ENCODE measurements around the gene EML6. TPM values are rescaled to one million over a fixed set of nuclear protein-coding genes. Genes with fewer than 3 reads are reported as not detected.

The EML6 gene
- total RNA-seq, 1 donor: 1.1 TPM

DNA sequence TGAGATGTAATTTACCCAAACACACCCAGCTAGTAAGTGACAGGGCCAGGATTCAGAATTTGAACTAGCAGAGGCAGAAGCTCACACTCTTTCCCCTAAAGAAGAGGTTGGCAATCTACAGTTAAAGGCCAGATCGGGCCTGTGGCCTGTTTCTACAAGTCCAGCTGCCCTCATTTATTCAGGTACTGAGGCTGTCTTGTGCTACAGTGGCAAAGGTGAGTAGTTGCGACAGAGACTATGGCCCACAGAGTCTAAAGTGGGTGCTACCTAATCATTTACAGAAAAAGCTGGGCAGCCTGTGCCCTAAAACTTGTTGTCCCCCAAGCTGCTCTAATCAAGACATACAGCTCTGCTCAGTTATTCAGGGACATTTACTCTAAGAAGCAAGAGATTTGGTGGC, 240.0 kb downstream of the EML6 start:
- Histone ChIP-seq H3K79me2 (ENCODE audit: insufficient read depth, low read length) (peaks cover 7% of the 10 kb centered on the region), H3K4me3 (ENCODE audit: insufficient read depth, low read length) (no peak overlapping the region), H4K20me1 (ENCODE audit: insufficient read depth, low read length) (peaks cover 3% of the 10 kb centered on the region), H3K27me3 (ENCODE audit: insufficient read depth, low read length) (no peaks in the 10 kb centered on the region), H3K4me2 (ENCODE audit: insufficient read depth, low read length) (no peak overlapping the region), H3K4me1 (ENCODE audit: insufficient read depth, low read length) (peaks cover 10% of the 10 kb centered on the region), H3K36me3 (ENCODE audit: insufficient read depth, low read length) (peaks cover 6% of the 10 kb centered on the region), H2AFZ (ENCODE audit: low read length) (no peak overlapping the region), H3K9me3 (ENCODE audit: low read depth, low read length) (no peaks in the 10 kb centered on the region), H3K27ac (ENCODE audit: low read depth, low read length) (no peak overlapping the region)
- TF ChIP-seq, protein P1, sequence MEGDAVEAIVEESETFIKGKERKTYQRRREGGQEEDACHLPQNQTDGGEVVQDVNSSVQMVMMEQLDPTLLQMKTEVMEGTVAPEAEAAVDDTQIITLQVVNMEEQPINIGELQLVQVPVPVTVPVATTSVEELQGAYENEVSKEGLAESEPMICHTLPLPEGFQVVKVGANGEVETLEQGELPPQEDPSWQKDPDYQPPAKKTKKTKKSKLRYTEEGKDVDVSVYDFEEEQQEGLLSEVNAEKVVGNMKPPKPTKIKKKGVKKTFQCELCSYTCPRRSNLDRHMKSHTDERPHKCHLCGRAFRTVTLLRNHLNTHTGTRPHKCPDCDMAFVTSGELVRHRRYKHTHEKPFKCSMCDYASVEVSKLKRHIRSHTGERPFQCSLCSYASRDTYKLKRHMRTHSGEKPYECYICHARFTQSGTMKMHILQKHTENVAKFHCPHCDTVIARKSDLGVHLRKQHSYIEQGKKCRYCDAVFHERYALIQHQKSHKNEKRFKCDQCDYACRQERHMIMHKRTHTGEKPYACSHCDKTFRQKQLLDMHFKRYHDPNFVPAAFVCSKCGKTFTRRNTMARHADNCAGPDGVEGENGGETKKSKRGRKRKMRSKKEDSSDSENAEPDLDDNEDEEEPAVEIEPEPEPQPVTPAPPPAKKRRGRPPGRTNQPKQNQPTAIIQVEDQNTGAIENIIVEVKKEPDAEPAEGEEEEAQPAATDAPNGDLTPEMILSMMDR (IDR thresholded peaks at IDR 0.05; ENCODE audit: extremely low read depth, low read depth, low read length): no peak
- DNase-seq (ENCODE audit: insufficient read length, low spot score, missing footprints): no peak

GRCh38 chr2:54964271-54964670, 240.8 kb downstream of the EML6 start:
- Histone ChIP-seq H3K27me3 (ENCODE audit: insufficient read depth, low read length) (no peaks in the 10 kb centered on the region), H3K4me2 (ENCODE audit: insufficient read depth, low read length) (no peak overlapping the region), H3K79me2 (ENCODE audit: insufficient read depth, low read length) (peaks cover 15% of the 10 kb centered on the region), H3K27ac (ENCODE audit: low read depth, low read length) (no peak overlapping the region), H3K36me3 (ENCODE audit: insufficient read depth, low read length) (peaks cover 12% of the 10 kb centered on the region), H3K4me3 (ENCODE audit: insufficient read depth, low read length) (no peak overlapping the region), H3K4me1 (ENCODE audit: insufficient read depth, low read length) (peaks cover 10% of the 10 kb centered on the region), H3K9me3 (ENCODE audit: low read depth, low read length) (no peaks in the 10 kb centered on the region), H2AFZ (ENCODE audit: low read length) (no peak overlapping the region), H4K20me1 (ENCODE audit: insufficient read depth, low read length) (peaks cover 9% of the 10 kb centered on the region)
- TF ChIP-seq, protein P1 (IDR thresholded peaks at IDR 0.05; ENCODE audit: extremely low read depth, low read depth, low read length): no peak
- DNase-seq (ENCODE audit: insufficient read length, low spot score, missing footprints): no peak

GRCh38 chr2:54964816-54965215, 241.4 kb downstream of the EML6 start:
- H3K4me1 ChIP-seq (ENCODE audit: insufficient read depth, low read length): peaks cover 10% of the 10 kb centered on the region
- no peak overlapping the region for H3K27ac ChIP-seq (ENCODE audit: low read depth, low read length)
- TF ChIP-seq, protein P1 (IDR thresholded peaks at IDR 0.05; ENCODE audit: extremely low read depth, low read depth, low read length): no peak
- DNase-seq (ENCODE audit: insufficient read length, low spot score, missing footprints): no peak
- no peaks in the 10 kb centered on the region for H3K27me3 ChIP-seq (ENCODE audit: insufficient read depth, low read length)
- H3K4me3 ChIP-seq (ENCODE audit: insufficient read depth, low read length): no peak overlapping the region
- H2AFZ ChIP-seq (ENCODE audit: low read length): no peak overlapping the region
- H3K79me2 ChIP-seq (ENCODE audit: insufficient read depth, low read length): peaks cover 20% of the 10 kb centered on the region
- H3K36me3 ChIP-seq (ENCODE audit: insufficient read depth, low read length): peaks cover 18% of the 10 kb centered on the region
- H3K4me2 ChIP-seq (ENCODE audit: insufficient read depth, low read length): no peak overlapping the region
- H4K20me1 ChIP-seq (ENCODE audit: insufficient read depth, low read length): peaks cover 10% of the 10 kb centered on the region
- H3K9me3 ChIP-seq (ENCODE audit: low read depth, low read length): no peaks in the 10 kb centered on the region

DNA sequence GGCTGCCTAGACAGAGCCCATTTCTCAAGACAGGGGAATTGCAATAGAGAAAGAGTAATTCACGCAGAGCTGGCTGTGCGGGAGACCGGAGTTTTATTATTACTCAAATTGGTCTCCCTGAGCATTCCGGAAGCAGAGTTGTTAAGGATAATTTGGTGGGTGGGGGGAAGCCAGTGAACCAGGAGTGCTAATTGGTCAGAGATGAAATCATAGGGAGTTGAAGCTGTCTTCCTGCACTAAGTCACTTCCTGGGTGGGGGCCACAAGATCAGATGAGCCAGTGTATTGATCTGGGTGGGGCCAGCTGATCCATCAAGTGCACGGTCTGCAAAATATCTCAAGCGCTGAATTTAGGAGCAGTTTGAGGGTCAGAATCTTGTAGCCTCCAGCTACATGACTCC, 242.0 kb downstream of the EML6 start:
- H3K27me3 ChIP-seq (ENCODE audit: insufficient read depth, low read length): no peaks in the 10 kb centered on the region
- H3K4me2 ChIP-seq (ENCODE audit: insufficient read depth, low read length): no peak overlapping the region
- no peaks in the 10 kb centered on the region for H3K9me3 ChIP-seq (ENCODE audit: low read depth, low read length)
- H3K79me2 ChIP-seq (ENCODE audit: insufficient read depth, low read length): peaks cover 26% of the 10 kb centered on the region
- H3K4me1 ChIP-seq (ENCODE audit: insufficient read depth, low read length): peaks cover 10% of the 10 kb centered on the region
- H2AFZ ChIP-seq (ENCODE audit: low read length): no peak overlapping the region
- TF ChIP-seq, protein P1 (IDR thresholded peaks at IDR 0.05; ENCODE audit: extremely low read depth, low read depth, low read length): no peak
- peaks cover 24% of the 10 kb centered on the region for H3K36me3 ChIP-seq (ENCODE audit: insufficient read depth, low read length)
- H3K4me3 ChIP-seq (ENCODE audit: insufficient read depth, low read length): no peak overlapping the region
- DNase-seq (ENCODE audit: insufficient read length, low spot score, missing footprints): no peak
- no peak overlapping the region for H3K27ac ChIP-seq (ENCODE audit: low read depth, low read length)
- H4K20me1 ChIP-seq (ENCODE audit: insufficient read depth, low read length): peaks cover 15% of the 10 kb centered on the region
